Measurements from ENCODE around the gene KIAA0753.
"Not testable (repeated sequence)": the region's sequence is repeated elsewhere in the genome, so short reads cannot be mapped to it uniquely, and the experiment has no call there.

GRCh38 chr17:6593371-6593770 is 47.1 kb downstream of the KIAA0753 start:
- not testable (repeated sequence) for TF ChIP-seq CTCF (IDR thresholded peaks at IDR 0.05; ENCODE audit: low read length); EZH2 (IDR thresholded peaks at IDR 0.05; ENCODE audit: borderline replicate concordance, low read length)
